ENCODE results near the gene CTSZ. TPM values are rescaled to one million over a fixed set of nuclear protein-coding genes. Genes with fewer than 3 reads are reported as not detected.
A peak's percentile ranks its signal among the peaks of the same experiment; 100 is the strongest.
"Not testable (repeated sequence)": the region's sequence is repeated elsewhere in the genome, so short reads cannot be mapped to it uniquely, and the experiment has no call there.

Gene CTSZ
- 77.6 TPM for polyA plus RNA-seq (ENCODE audit: insufficient read length)

GRCh38 chr20:59006864-59007664, at the start of gene CTSZ:
CTSZ (minus strand) TSS chr20:59007254; CDS start chr20:59007128, 126 bp downstream.
- DNase-seq, result peak; percentile 70

DNA sequence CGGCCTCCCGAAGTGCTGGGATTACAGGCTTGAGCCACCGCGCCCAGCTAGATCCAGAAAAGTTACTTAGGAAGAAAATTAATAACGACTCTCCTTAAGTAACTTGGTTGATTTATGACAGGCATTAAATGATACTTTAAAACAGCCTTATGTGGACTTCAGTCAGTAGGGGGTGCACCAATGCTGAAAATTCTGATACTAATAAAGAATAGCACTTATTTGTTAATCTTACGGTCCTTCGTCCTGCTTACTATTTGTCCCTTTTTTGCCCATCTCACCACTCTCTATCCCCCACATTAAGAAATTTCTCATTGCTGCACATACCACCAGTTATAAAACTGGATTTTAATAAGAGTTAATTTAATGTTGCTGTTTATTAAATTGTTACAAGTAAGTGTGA, 48.2 kb upstream of the CTSZ start:
- DNase-seq, result no peak

GRCh38 chr20:59051666-59052185, 44.7 kb upstream of the CTSZ start:
- no peak for DNase-seq

GRCh38 chr20:59050437-59050836, 43.4 kb upstream of the CTSZ start:
- DNase-seq, result no peak

GRCh38 chr20:59048681-59049030, 41.6 kb upstream of the CTSZ start:
- no peak for DNase-seq

- DNase-seq, result no peak
Measured at GRCh38 chr20:59047938-59048680, 41.1 kb upstream of the CTSZ start.

- DNase-seq, result no peak
Measured at GRCh38 chr20:59046862-59047261, 39.8 kb upstream of the CTSZ start.

DNA sequence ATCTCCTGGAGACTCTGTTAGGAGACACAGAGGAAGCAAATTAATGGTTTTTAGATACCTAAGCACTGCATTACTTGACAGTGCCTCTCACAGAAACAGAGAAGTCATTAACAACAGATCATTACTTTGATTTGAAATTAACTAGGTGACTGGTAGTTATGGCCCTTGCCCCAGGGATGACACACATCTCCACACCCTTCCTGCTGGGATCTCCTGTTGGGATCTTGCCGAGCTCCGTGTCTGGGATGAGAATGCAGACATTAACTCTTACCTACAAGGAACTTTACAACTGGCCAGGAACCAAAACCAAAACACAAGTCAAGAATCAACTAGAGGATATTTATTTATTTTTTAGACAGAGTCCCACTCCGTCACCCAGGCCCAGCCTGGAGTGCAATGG, 37.7 kb upstream of the CTSZ start:
- DNase-seq, result no peak

DNA sequence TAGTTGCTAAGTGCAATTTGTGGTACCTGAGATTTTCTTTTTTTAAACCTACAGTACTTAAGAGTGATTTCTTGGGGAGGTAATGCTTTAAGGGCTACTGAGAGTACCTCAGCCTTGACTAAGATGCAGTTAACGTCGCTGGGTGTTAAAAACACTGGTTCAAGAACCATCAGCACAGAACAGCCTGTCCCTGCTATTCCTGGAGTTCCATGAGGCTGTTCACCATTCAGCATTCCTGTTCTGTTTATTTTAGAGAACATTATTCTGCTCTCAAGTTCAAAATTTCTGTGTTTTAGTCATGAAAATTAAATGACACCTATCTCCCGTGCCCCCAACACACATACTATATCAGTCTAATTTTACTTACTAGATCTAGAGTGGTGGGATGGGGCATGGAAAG, 37.2 kb upstream of the CTSZ start:
- no peak for DNase-seq

DNA sequence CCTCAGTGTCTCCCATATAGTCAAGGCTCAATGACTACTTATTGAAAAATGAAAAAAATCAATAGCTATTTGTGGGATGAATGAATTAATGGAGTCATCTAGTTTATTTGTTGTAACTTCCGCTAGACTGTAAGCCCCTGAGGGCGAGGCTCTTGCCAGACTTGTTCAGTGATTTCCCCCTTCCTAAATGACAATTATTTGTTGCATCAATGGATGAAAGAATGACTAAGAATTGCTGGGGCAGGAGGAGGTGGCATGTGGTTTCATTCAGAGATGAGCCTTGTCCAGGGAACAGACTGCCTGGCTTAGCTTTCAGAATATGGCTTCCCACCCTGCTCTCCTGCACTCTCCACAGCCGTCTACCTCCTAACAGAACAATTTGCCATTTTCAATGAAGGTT, 36.6 kb upstream of the CTSZ start:
- no peak for DNase-seq

DNA sequence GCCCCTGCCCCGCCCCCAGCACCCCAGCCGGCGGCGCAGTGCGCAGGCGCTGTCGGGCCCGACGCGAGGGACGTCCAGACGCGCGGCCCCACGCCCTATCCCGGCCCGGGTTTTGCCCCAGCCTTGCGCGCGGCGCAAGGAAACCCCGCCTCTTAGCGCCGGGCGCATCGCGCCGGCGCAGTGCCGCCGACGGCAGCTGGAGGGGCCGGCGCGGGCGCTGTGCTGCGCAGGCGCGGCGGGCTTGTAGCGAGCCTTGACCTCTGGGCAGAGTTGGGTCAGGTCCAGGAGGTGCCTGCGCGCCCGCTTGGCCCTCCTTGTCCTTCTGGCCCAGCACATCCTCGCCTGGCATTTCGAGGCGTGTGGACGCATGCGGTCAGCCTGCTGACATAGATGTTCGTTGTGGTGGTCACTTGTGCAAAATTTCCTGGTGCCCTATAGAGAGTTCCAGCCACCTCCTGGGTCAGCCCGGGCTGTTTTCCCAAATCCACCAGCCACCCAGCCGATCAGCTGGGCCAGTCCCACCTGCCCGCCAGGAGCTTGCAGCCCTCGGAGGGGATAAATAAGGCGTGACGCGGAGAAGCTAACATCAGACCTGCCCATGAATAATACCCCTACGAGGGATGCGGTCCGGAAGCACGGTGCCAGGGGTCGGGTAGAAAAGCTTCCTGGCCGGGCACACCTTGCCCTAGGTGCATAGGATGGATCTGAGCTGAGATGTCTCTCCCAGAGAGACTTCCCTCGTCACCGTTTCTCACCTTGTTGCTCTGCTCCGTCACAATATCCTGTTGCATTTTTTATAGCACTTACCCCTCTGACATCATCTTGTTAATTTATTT, 36.0 kb upstream of the CTSZ start:
- peak; percentile 96 for DNase-seq

DNA sequence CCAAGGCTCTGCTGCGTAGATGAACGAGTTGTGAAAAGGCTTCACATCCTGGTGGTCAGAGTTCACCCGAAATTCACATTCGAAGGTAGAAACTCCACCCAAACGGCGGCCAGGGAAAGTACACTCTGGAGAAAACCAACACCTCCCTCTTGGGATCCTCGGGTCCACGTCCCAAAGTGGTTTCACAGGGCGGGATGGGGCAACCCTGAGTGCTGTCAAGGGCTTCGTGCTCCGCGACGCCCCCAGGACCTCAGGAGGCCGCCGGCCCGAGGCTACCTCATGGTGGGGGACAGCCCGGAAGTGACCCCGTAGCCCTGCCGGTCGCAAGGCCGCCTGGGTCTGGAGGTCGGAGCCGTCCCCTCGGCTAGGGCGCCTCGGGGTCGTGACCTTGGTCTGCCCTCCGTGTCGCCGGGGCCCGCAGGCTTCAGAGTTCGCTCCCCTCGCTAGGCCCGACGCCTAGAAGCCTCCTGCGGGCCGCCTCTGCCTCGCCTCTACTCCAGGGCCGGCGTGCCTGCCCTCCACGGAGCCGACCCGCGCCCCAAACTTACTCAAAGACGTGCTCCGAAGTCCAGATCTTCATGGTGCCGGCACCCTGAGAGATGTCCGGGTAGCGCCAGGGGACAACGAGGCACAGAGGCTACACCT, 35.2 kb upstream of the CTSZ start, which contains the start of gene PRELID3B:
PRELID3B (minus strand) TSS at position 636 of the 645 bp plus-strand sequence; CDS start at position 580, 56 bp downstream.
- DNase-seq, result peak; percentile 30

- DNase-seq, result not testable (repeated sequence)
Measured at GRCh38 chr20:59041487-59041886, 34.4 kb upstream of the CTSZ start.

GRCh38 chr20:59040667-59041066, 33.6 kb upstream of the CTSZ start:
- no peak for DNase-seq

- DNase-seq, result no peak
Measured at GRCh38 chr20:59039233-59039632, 32.2 kb upstream of the CTSZ start.

- DNase-seq, result no peak
Measured at GRCh38 chr20:59037386-59037785, 30.3 kb upstream of the CTSZ start.

GRCh38 chr20:59035381-59035780, 28.3 kb upstream of the CTSZ start:
- DNase-seq, result no peak

DNA sequence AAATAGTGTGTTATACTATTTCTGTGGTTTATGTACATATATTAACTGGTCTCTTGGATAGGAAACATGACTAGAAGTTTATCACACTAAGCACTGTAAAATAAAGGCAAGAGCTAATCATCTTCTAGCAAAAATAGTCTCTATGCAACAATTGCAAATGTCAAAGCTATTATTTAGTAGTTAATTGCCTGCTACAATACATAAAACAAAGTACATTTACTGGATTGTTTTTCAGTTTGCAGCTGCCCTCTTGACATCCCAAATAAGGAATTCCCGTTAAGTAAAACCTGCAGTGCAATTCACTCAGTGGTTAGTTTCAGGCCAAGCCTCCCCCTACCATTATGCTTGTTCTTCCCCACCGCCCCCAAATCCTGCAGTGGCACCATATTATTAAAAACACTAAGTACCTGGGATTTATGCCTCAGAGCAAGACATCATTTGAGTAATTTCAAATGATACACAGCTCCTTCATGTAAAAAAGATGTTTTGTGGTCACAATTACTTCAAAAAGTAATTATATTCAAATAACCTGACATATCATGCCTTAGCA, 26.6 kb upstream of the CTSZ start:
- no peak for DNase-seq

GRCh38 chr20:59033093-59033492, 26.0 kb upstream of the CTSZ start:
- no peak for DNase-seq

GRCh38 chr20:59032713-59033059, 25.6 kb upstream of the CTSZ start:
- DNase-seq, result no peak

GRCh38 chr20:59032023-59032712, 25.1 kb upstream of the CTSZ start, which contains the start of gene ATP5F1E:
ATP5F1E (minus strand) TSS chr20:59032335; CDS start chr20:59032251, 84 bp downstream.
- peak; percentile 95 for DNase-seq
